ENCODE results near the gene GNAL. TPM values are rescaled to one million over a fixed set of nuclear protein-coding genes. Genes with fewer than 3 reads are reported as not detected.

Gene GNAL
- total and polyA plus RNA-seq, 10 donors, result 0.74 to 5.7 (median 3.0) TPM

GRCh38 chr18:11906926-11907874 lies 218.1 kb downstream of the GNAL start:
- Histone ChIP-seq H3K4me3 (peak overlapping the region; percentile 69 to 89 (median 77)), H3K27ac (peak overlapping the region in 7 of 8 donors; percentile 95 to 100 (median 100)), H3K36me3 (peaks cover 0 to 39% (median 13%) of the 10 kb centered on the region in 6 donors), H3K27me3 (replicated peaks in 1 of 7) (no peaks in the 10 kb centered on the region), H3K4me1 (peaks cover 18 to 62% (median 30%) of the 10 kb centered on the region in 6 donors), H3K9me3 (no peaks in the 10 kb centered on the region)
- TF ChIP-seq POLR2AphosphoS5 (IDR thresholded peaks at IDR 0.05), result no peak
- TF ChIP-seq, protein P1, sequence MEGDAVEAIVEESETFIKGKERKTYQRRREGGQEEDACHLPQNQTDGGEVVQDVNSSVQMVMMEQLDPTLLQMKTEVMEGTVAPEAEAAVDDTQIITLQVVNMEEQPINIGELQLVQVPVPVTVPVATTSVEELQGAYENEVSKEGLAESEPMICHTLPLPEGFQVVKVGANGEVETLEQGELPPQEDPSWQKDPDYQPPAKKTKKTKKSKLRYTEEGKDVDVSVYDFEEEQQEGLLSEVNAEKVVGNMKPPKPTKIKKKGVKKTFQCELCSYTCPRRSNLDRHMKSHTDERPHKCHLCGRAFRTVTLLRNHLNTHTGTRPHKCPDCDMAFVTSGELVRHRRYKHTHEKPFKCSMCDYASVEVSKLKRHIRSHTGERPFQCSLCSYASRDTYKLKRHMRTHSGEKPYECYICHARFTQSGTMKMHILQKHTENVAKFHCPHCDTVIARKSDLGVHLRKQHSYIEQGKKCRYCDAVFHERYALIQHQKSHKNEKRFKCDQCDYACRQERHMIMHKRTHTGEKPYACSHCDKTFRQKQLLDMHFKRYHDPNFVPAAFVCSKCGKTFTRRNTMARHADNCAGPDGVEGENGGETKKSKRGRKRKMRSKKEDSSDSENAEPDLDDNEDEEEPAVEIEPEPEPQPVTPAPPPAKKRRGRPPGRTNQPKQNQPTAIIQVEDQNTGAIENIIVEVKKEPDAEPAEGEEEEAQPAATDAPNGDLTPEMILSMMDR (IDR thresholded peaks at IDR 0.05 in 8 of 11, conservative IDR thresholded peaks at IDR 0.05 in 3 of 11), result no peak
- no peak for TF ChIP-seq POLR2A (IDR thresholded peaks at IDR 0.05)
- 73 to 77% (median 76%) methylated on average over 20 of the region's 20 CpGs for WGBS, 5 donors
- intact Hi-C loops (cut with DNase I; ENCODE audit: low total_unique reads), result loop anchor here (5.0 kb wide), 1 partner anchor 50 kb away; no protein-coding TSS in a partner anchor
- no peak for DNase-seq

GRCh38 chr18:11908182-11909060 lies 219.4 kb downstream of the GNAL start, which contains the start of gene MPPE1:
TSS of gene MPPE1 (minus strand) at chr18:11908317. CDS start at chr18:11897264, 11,053 bp downstream.
- H3K4me3 ChIP-seq, result peak within 1 kb of the TSS; percentile 69 to 89 (median 77)
- H3K27me3 ChIP-seq (replicated peaks in 1 of 7), result no peaks in the 10 kb centered on the region
- H3K27ac ChIP-seq, result peak within 1 kb of the TSS; percentile 95 to 100 (median 100)
- peaks cover 18 to 53% (median 30%) of the 10 kb centered on the region in 6 donors for H3K4me1 ChIP-seq
- intact Hi-C loops (cut with DNase I; ENCODE audit: low total_unique reads), result loop anchor here (5.0 kb wide), 1 partner anchor 51 kb away; no protein-coding TSS in a partner anchor
- no peaks in the 10 kb centered on the region for H3K9me3 ChIP-seq
- peaks cover 0 to 27% (median 3%) of the 10 kb centered on the region in 6 donors for H3K36me3 ChIP-seq
- TF ChIP-seq, protein P1 (IDR thresholded peaks at IDR 0.05 in 8 of 11, conservative IDR thresholded peaks at IDR 0.05 in 3 of 11), result peak in 2 of 11 experiments; percentile 22 to 31
- TF ChIP-seq POLR2AphosphoS5 (IDR thresholded peaks at IDR 0.05), result peak; percentile 87 to 98 (median 95)
- peak in 2 of 3 donors; percentile 71 to 74 for TF ChIP-seq POLR2A (IDR thresholded peaks at IDR 0.05)
- DNase-seq, result peak; percentile 99
- 0 to 1% (median 0%) methylated on average over 38 to 106 of the region's 106 CpGs for WGBS, 5 donors

DNA sequence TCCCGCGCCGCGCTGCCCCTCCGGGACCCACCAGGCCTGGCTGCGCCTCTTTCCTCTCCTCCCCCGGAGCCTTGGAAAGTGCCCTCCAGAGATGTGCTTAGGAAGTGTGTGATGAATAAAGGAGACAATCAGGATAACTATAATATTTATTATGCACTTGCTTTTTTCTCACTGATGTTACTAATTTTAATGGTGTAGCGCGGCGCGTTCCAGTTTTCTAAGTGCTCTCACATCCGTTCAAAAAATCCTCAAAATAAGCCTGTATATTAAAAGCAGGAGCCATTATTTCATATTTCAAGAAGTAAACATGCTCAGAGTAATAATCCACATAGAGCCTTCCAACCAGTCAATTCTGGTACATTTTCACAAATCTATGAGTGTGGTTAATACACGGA lies 220.0 kb downstream of the GNAL start:
- intact Hi-C loops (cut with DNase I; ENCODE audit: low total_unique reads), result loop anchor here (5.0 kb wide), 1 partner anchor 52 kb away; no protein-coding TSS in a partner anchor
- Histone ChIP-seq H3K27me3 (replicated peaks in 1 of 7) (no peaks in the 10 kb centered on the region), H3K4me3 (peak overlapping the region; percentile 69 to 89 (median 77)), H3K9me3 (no peaks in the 10 kb centered on the region), H3K27ac (peak overlapping the region; percentile 95 to 100 (median 100)), H3K36me3 (peaks cover 0 to 20% (median 3%) of the 10 kb centered on the region in 6 donors), H3K4me1 (peaks cover 18 to 53% (median 30%) of the 10 kb centered on the region in 6 donors)
- TF ChIP-seq POLR2A (IDR thresholded peaks at IDR 0.05), result no peak
- no peak for TF ChIP-seq POLR2AphosphoS5 (IDR thresholded peaks at IDR 0.05)
- TF ChIP-seq, protein P1 (IDR thresholded peaks at IDR 0.05 in 8 of 11, conservative IDR thresholded peaks at IDR 0.05 in 3 of 11), result no peak
- WGBS, 5 donors, result 3 to 7% (median 6%) methylated on average over 13 of the region's 13 CpGs
- DNase-seq, result no peak

All from spleen (tissue), 11 donors.